Esophagus squamous epithelium (tissue), 4 donors: ENCODE data around the gene NDST1.

Experiments used
- POLR2A ChIP-seq, 4 donors: fragments of 450-650 bp; IDR thresholded peaks; one replicate each; pipeline ENCODE4 v1.6.1; 2017; ENCODE audit warnings: antibody characterized with exemption in 4 of 4, mild to moderate bottlenecking in 4 of 4, moderate library complexity in 3 of 4
- TF ChIP-seq, protein P1 (sequence below), 6 experiments: fragments of 450-650 bp in 4 of 6; fragments of 200-600 bp in 2 of 6; sonication (generic) in 2 of 6; IDR thresholded peaks; one replicate each; pipeline ENCODE4 v1.5.1; 2016 to 2019; ENCODE audit warnings: antibody characterized with exemption in 6 of 6, mild to moderate bottlenecking in 4 of 6, moderate library complexity in 4 of 6

DNA sequence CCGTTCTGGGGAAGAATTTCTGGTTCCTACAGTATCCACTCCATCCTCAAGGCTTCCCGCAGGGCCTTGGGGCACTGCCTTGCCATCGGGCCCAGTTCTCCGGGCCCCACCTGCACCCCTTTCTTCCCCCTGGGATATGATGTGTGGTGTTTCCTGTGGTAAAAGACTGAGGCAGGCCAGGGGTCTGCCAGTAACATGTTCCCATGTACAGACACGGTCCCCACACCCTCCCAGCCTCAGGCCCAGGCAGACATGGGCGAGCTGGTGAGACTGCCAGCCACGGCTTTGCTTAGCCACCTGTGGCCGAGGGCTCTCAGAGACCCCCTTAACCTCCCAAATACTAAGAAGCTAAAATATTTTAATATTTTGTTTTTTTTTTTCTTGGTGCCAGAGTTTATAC, 46.0 kb downstream of the NDST1 start:
- TF ChIP-seq, protein P1, sequence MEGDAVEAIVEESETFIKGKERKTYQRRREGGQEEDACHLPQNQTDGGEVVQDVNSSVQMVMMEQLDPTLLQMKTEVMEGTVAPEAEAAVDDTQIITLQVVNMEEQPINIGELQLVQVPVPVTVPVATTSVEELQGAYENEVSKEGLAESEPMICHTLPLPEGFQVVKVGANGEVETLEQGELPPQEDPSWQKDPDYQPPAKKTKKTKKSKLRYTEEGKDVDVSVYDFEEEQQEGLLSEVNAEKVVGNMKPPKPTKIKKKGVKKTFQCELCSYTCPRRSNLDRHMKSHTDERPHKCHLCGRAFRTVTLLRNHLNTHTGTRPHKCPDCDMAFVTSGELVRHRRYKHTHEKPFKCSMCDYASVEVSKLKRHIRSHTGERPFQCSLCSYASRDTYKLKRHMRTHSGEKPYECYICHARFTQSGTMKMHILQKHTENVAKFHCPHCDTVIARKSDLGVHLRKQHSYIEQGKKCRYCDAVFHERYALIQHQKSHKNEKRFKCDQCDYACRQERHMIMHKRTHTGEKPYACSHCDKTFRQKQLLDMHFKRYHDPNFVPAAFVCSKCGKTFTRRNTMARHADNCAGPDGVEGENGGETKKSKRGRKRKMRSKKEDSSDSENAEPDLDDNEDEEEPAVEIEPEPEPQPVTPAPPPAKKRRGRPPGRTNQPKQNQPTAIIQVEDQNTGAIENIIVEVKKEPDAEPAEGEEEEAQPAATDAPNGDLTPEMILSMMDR (IDR thresholded peaks at IDR 0.05): no peak
- TF ChIP-seq POLR2A (IDR thresholded peaks at IDR 0.05): no peak
